HK-2 (cell line): Measurements from ENCODE around the gene KSR2.

Experiments used
- DNase-seq: peaks from one replicate; pipeline ENCODE4 v3.0.0-alpha.2; 2018; ENCODE audit not compliant: unreplicated experiment

KSR2 gene

DNA sequence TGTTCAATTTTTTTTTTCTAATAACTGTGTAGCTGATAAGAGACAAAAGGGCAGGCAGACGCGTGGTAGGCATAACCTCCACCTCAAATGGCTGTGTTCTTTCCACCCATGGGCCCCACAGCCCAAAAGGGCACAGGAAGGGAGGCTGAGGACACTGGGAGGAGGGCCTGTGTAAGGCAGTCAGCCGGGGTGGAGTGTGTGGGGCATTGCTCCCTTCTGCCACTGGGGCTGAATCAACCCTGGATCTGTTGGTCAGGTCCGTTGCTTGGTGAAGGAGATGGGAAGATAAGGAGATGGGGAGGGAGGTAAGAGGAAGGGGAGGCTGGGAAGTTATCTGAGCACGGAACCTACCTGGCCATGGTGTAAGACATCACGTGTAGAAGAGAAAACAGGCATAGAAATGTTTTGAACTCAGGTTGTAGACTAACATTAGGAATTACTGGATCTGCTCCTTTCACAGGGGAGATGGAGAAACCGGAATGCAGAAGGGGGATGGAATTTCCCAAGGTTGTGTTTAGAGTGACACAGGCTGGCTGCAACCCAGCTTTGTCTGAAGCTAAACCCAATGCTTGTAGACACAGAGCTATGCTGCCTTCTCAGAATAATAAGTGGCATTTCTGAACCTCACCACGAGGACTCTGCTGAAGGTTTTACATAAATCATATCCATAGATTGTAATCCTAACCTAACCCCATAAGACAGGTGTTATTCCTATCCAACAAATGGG, 468.9 kb downstream of the KSR2 start:
- no peak for DNase-seq

GRCh38 chr12:117498880-117499279, 469.9 kb downstream of the KSR2 start:
- DNase-seq = no peak

GRCh38 chr12:117498256-117498655, 470.5 kb downstream of the KSR2 start:
- DNase-seq = no peak

- no peak for DNase-seq
Measured at GRCh38 chr12:117497407-117497806, 471.4 kb downstream of the KSR2 start.

DNA sequence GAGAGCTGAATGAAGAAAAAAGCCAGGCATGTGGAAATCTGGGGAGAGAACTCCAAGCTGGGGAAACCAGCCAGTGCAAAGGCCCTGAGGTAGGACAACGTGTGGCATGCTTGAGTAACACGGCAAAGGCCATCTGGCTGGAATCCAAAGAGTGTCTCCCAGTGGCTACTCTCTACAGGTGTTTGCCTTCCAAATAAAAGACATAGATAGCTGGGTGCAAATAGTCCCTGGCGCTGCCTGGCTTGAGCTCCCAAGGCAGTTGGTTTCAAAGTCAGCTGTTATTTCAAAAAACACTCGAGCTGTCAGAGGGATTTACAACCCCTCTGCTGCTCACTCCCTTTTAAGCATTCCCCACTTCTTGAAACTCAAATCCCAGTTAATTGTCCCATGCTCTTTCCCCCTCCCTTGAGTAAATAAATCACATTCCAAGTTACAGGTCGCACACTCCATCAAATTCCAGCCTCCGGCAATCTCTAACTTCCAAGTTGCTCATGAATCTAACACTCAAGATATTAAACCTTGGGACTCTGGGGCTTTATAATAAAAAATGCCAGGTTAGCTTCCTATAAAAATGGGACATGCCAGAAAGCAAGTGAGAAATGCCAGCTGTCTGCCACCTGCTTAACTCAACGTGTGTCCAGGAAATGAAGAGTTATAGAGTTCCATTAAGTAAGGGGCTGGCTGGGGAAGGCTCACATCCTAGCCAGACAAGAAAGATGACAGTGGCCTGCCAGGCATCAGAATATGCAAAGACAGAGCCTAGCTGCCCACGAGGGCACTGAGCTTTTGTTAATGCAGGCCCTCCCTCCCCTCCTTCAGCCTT, 473.7 kb downstream of the KSR2 start:
- no peak for DNase-seq

DNA sequence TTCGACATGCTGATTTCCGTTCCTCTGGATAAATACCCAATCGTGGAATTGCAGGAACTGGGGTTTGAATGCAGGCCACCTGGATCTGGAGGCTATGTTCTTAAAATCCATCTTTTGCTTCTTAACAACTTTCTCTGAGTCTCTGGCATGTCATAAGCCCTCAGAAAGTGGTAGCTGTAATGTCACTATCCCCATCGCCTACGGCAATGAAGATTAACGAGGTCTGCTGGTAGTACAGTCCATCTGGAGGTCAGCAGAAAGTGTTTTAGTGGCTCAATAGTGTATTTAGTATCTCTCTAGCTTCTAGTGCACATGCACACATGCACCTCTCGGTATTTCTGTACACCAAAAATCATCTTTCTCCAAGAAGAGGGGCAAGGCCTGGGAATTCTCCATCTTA, 477.1 kb downstream of the KSR2 start:
- DNase-seq = no peak

DNA sequence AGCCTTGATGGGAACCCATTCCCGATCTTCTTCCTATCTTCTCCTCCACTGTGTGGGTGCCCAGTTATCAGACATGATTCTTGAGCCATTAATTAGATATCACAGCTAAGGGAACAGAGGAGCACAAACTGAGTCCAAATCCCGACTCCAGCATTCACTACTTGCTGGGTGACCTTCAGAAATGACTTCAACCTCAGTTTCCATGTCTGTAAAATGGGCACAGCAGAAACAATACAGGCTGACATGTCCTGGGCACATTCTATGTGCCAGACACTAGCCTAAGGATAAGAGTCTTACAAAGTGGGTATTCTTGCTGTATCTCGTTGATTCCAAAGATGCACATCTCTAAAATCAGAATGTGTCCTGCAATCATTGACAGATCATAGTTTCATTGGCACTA, 478.7 kb downstream of the KSR2 start:
- DNase-seq = no peak

GRCh38 chr12:117489671-117490070, 479.1 kb downstream of the KSR2 start:
- DNase-seq = no peak

DNA sequence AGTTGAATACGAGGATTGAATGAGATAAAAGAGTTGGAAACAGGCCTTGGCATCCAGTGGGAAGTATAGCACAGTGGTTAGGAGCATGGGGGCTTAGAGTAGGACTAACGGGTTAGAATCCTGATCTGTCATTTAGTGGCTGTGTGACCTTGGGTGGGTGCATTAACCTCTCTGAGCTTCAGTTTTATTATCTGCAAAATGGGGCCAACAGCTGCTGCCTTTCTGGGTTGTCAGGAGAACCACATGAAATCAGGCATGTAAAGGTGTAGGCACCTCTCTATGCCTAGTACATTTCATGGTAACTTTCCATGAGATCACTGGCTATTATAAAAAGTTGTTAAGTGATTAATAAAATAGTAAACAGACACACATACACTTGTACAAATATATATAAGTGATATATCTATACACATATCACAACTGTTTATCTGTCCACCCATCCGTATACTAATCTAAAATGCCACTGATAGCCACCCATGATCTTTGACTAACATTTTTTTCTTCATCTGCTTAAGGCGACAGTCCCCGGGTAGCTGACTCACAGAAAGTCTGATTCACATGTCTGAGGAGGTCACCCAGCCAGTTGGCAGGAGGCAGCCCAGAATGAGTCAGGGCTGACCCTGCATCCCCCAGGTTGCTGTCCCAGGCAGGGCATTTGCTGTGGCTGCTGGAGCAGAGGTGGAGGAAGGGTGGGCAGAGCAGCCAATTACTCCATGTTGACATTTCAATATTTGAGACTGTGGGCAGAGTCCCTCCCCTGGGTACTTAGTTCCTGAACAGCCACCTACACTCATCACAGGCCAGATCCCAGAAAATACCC, 481.7 kb downstream of the KSR2 start:
- DNase-seq = peak; percentile 68

DNA sequence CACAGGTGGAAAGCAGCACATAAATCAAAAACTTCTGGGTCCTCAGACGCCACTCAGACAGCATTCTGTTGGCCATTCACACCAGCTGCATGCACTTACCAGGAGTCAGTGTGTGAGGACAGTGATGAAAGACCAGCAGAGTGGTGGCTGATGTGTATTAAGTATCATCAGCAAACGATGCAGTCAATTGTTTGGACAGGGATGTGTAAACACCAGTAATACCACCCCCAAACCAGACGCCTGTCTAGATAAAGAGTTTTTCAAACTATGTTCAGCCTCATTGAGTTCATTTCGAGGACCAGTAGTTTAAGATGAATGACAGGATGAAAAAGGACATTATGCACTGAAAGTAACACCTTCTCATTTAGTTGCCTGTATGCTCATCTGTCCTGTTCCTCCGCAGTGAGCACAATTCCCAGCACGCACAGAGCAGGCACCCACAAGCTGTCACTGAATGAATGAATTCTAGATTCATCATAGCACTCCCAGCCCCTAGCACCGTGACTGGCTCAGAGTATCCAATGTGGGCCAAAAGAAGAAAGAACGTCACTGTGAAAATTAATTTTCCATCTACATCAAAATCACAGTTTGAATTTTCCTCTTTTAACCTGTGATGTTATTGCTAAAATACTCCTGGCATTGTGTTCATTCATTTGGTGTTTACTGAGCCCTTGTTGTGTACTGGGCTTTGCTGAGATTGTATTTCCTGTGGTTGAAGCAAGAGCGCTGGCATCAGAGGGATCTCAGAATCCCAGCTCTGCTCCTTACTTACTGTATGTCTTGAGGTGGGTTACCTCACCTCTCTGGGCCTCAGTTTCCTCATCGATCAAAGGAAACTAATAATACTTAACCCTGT, 482.6 kb downstream of the KSR2 start:
- DNase-seq = no peak

DNA sequence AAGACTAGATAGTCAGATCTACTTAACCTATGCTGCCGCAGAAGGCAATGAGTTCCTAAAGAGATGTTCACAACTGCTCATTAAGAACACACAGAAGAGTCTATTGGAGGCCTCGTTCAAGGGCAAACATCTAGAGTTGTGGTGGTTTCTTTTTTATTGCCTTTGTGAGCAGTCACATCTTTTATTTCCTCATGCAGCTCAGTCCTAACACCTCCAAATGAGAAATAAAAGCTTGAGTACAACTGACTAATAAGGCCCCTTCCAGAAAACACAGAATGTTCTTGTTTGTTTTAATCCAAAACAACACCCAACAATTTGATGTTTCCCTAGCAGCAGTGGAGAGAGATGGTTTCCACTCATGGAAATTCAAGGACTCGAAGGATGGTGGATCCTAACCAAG, 483.9 kb downstream of the KSR2 start:
- DNase-seq = no peak

DNA sequence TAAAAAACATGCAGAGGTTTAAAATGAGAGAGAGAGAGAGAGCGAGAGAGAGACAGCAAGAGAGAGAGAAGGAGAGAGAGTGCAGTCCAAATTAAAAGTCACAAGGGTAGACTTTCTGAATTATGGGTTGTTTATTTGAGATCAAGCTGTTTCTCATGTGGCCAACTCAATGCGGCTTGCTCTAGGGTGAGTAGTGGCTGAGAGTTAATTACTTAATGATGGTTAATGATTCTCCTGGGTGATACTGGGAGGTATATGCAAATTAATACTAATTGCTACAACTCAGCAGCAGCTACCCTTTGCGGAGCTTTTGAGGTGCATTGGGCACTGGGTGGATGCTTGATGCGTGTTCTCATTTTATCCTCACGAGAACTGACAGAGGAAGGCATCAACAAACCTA, 485.3 kb downstream of the KSR2 start:
- no peak for DNase-seq

- no peak for DNase-seq
Measured at GRCh38 chr12:117481470-117481869, 487.3 kb downstream of the KSR2 start.

- no peak for DNase-seq
Measured at GRCh38 chr12:117476341-117476740, 492.4 kb downstream of the KSR2 start.

DNA sequence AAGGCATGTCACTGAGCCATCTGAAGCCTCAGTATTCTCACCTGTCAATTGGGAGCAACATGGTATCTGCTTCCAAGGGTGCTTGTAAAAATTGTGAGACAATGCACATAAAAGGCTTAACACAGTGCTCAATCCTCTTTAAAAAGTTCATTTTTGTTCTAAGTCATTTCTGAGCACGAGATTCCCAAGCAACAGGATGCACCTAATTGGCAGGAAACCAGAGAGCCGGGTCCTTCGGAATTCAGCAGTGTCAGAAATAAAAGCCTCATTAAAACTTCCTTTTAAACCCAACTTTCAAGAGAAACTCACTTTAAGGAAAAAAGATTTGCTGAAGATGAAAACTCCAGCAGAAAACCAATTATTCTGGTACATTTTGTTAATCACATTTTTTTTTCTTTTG, 494.9 kb downstream of the KSR2 start:
- DNase-seq = no peak

GRCh38 chr12:117472983-117473382, 495.8 kb downstream of the KSR2 start:
- DNase-seq = no peak

- DNase-seq = no peak
Measured at GRCh38 chr12:117470804-117471203, 498.0 kb downstream of the KSR2 start.

- DNase-seq = no peak
Measured at GRCh38 chr12:117469883-117470483, 498.8 kb downstream of the KSR2 start.

DNA sequence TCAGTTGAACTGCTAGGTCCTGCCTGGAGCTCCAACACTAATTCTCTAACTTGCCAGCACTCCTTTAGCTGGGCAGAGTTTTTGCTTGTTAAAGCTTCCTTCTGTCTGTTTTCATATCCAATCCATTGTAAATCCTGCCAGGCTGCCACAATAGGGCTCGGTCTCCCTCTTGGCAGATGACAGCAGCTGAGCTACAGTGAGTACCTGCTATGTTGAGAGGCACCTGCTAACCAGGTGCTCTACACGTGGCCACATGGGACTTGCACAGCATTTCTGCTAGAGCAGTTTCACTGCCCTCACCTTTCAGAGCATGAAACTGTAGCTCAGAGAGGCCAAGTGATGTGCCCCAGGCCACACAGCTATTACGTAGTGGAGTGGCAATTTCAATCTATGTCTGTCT, 500.8 kb downstream of the KSR2 start:
- no peak for DNase-seq

DNA sequence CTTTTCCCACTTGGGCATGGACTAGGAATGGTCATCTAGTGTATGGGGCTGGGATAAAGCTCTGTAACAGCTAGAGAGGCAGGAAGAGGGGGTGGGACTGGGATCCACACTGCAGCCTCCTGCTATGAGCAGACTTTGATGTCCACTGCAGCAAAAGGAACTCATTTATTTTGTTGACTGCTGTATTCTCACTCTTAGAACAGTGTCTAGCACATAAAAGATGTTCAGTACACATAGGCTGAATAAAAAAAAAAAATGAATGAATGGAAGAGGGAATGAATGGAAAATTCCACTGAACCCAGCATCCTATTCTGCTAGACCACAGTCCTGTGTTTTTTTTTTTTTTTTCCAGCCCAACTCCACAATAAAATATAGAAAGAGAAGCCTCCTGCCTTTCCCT, 501.2 kb downstream of the KSR2 start:
- no peak for DNase-seq
